A673 (cell line): ENCODE results near the gene GPS1. TPM values are rescaled to one million over a fixed set of nuclear protein-coding genes. Genes with fewer than 3 reads are reported as not detected.

Source experiments
- BruUV-seq: library from RNA; stranded (reverse); fragments of 400-500 nt; replicated peaks from 2 replicates; lab custom pipeline; 2021; lab: Mats Ljungman, UMichigan
- CTCF ChIA-PET: fragments of 300-600 bp; sonication (Branson Sonifier 250); formaldehyde crosslinking; loops from one replicate; lab custom pipeline; 2022; ENCODE audit warnings: antibody characterized with exemption; lab: Charles Lee
- POLR2A ChIA-PET: fragments of 300-600 bp; sonication (Branson Sonifier 250); formaldehyde crosslinking; loops from one replicate; lab custom pipeline; 2022; ENCODE audit warnings: antibody characterized with exemption; ENCODE audit not compliant: low non-redundant PET; lab: Charles Lee
- DNase-seq: peaks from one replicate; pipeline ENCODE4 v3.0.0-alpha.2; 2015; ENCODE audit warnings: low spot score
- H3K27ac ChIP-seq: fragments of 200-600 bp; sonication (generic); 2 replicates; pipeline ENCODE4 v1.5.1; 2016; ENCODE audit warnings: mixed run types, low read depth, mild to moderate bottlenecking, mixed read lengths, antibody characterized with exemption, low read length; ENCODE audit not compliant: poor library complexity, severe bottlenecking
- H3K27me3 ChIP-seq: fragments of 200-600 bp; sonication (generic); replicated peaks from 2 replicates; pipeline ENCODE4 v1.6.1; 2017; ENCODE audit warnings: mixed run types, low read depth, mild to moderate bottlenecking, mixed read lengths, antibody characterized with exemption, low read length; ENCODE audit not compliant: insufficient read depth, poor library complexity
- H3K36me3 ChIP-seq: fragments of 200-600 bp; sonication (generic); 2 replicates; pipeline ENCODE4 v1.6.1; 2016; ENCODE audit warnings: mixed run types, mild to moderate bottlenecking, mixed read lengths, antibody characterized with exemption, low read length; ENCODE audit not compliant: insufficient read depth, poor library complexity, severe bottlenecking
- H3K4me1 ChIP-seq: fragments of 200-600 bp; sonication (generic); 2 replicates; pipeline ENCODE4 v1.6.1; 2017; ENCODE audit warnings: mixed run types, mild to moderate bottlenecking, mixed read lengths, antibody characterized with exemption, low read length; ENCODE audit not compliant: insufficient read depth, poor library complexity, severe bottlenecking
- H3K4me3 ChIP-seq: fragments of 200-600 bp; sonication (generic); 2 replicates; pipeline ENCODE4 v1.5.1; 2016; ENCODE audit warnings: low read depth, mixed run types, mild to moderate bottlenecking, mixed read lengths, low read length; ENCODE audit not compliant: poor library complexity, severe bottlenecking
- H3K9me3 ChIP-seq: fragments of 200-600 bp; sonication (generic); 2 replicates; pipeline ENCODE4 v1.6.1; 2016; ENCODE audit warnings: mixed run types, low read depth, mild to moderate bottlenecking, mixed read lengths, antibody characterized with exemption, low read length; ENCODE audit not compliant: poor library complexity, severe bottlenecking
- CTCF ChIP-seq: fragments of 300-800, 200-600 bp; sonication (generic); conservative IDR thresholded peaks from 2 replicates; pipeline ENCODE4 v1.5.1; 2017; ENCODE audit warnings: low read depth, mild to moderate bottlenecking, antibody characterized with exemption, low read length, moderate library complexity, mixed read lengths
- EZH2 ChIP-seq: fragments of 200-600 bp; sonication (generic); IDR thresholded peaks from 2 replicates; pipeline ENCODE4 v1.6.1; 2017; ENCODE audit warnings: borderline replicate concordance, low read depth, mild to moderate bottlenecking, mixed read lengths, antibody characterized with exemption, low read length; ENCODE audit not compliant: poor library complexity, severe bottlenecking
- intact Hi-C: fragments of 100-400 bp; cut with micrococcal nuclease; formaldehyde crosslinking; loops from one replicate; pipeline ENCODE4 v1.10.0; 2022; ENCODE audit not compliant: unreplicated experiment
- total RNA-seq: library from RNA; stranded (reverse); gene quantifications from 2 replicates; pipeline ENCODE4 v1.2.3, GENCODE V29; 2021

The GPS1 gene
- total RNA-seq, 1 experiment from 2014 or later, result 162 TPM

GRCh38 chr17:82058230-82058854, 6.6 kb downstream of the GPS1 start:
- CTCF ChIA-PET, result no interaction called here
- Histone ChIP-seq H3K9me3 (no peaks in the 10 kb centered on the region), H3K27me3 (no peaks in the 10 kb centered on the region), H3K27ac (no peak overlapping the region), H3K36me3 (peaks cover 78% of the 10 kb centered on the region), H3K4me3 (no peak overlapping the region), H3K4me1 (no peaks in the 10 kb centered on the region)
- no TSS peak for BruUV-seq
- intact Hi-C loops, result no loop called here
- TF ChIP-seq EZH2 (no peak), CTCF (no peak)
- no peak for DNase-seq
- POLR2A ChIA-PET, result no interaction called here

- Histone ChIP-seq H3K9me3 (no peaks in the 10 kb centered on the region), H3K4me1 (no peaks in the 10 kb centered on the region), H3K27me3 (no peaks in the 10 kb centered on the region), H3K4me3 (no peak overlapping the region), H3K36me3 (peaks cover 83% of the 10 kb centered on the region), H3K27ac (no peak overlapping the region)
- CTCF ChIA-PET, result no interaction called here
- no peak for DNase-seq
- intact Hi-C loops, result no loop called here
- TF ChIP-seq CTCF, result no peak
- no peak for TF ChIP-seq EZH2
- POLR2A ChIA-PET, result no interaction called here
- no TSS peak for BruUV-seq
Observed at GRCh38 chr17:82058855-82059249, 7.2 kb downstream of the GPS1 start.

DNA sequence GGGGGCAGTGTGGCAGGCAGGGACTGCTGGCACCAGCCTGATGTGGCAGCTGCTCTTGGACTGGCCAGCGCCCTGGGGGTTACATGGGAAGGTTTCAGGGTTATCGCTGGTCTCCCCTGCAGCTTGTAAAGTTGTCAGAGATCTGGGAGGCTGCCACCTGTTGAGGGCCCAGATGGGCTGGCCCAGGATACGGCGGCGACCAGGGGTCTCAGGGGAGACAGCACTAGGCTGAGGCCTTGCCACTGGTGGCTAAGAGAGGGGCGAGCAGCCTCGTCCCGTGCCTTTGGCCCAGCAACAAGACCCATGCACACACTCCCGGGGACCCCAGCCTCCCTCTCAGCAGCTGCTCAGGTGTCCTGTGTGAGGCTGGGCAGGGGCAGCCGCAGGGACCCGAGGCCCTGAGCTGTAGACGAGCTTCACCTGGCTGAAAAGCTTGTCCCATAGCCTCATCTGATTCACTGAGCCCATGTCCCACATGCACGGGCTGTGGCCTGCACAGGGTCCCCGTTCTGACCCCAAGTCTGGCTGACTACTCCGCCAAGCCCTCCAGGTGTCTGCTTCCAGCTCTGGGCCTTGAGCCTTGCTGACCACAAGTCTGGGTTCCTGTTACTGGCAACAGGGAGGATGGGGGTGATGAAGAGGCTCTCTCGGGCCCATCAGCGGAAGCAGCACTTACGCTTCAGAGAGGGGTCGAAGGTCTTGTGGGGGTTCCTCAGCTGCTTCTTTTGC, 7.7 kb downstream of the GPS1 start:
- no peak overlapping the region for H3K4me3 ChIP-seq
- DNase-seq, result no peak
- no peaks in the 10 kb centered on the region for H3K9me3 ChIP-seq
- ChIA-PET CTCF (interaction anchor here (1.6 kb wide), 1 partner anchor 22 kb away, joined by 4 read pairs; the partner anchor contains the start of gene DCXR), POLR2A (no interaction called here)
- H3K27ac ChIP-seq, result no peak overlapping the region
- H3K27me3 ChIP-seq, result no peaks in the 10 kb centered on the region
- intact Hi-C loops, result no loop called here
- BruUV-seq, result no TSS peak
- H3K4me1 ChIP-seq, result no peaks in the 10 kb centered on the region
- TF ChIP-seq CTCF, result no peak
- peaks cover 87% of the 10 kb centered on the region for H3K36me3 ChIP-seq
